Measurements from ENCODE around the gene AK3.

The AK3 gene

DNA sequence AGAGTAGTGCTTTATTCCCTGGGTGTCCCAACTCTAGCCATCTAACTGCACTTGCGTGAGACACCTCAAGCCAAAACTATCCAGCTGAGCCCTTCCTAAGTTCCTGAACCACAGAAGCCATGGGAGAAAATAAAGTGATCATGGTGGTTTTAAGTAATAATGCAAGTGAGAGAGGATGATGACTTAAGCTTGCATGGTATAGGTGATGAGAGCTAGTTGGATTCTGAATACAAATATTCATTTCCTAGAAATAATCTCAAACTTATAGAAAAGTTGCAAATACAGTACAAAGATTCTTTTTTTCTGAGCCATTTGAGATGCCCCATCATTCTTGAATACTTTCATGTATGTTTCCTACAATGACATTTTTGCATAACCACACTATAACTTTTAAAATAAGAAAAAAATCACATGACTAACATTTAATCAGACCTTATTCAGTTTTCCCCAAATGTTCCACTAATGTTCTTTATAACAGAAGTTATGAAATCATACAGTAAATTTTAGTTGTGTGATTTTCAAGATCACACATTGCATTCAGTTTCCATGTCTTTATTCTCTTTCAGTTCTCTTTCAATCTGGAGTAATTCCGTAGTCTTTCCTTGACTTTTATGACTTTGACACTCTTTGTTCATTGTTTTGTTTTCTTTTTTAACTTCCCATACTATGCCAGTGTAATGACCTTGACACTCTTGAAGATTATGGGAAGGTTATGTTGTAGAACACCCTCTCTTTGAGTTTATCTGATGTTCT, 5.5 kb upstream of the AK3 start:
- DNase-seq = no peak

DNA sequence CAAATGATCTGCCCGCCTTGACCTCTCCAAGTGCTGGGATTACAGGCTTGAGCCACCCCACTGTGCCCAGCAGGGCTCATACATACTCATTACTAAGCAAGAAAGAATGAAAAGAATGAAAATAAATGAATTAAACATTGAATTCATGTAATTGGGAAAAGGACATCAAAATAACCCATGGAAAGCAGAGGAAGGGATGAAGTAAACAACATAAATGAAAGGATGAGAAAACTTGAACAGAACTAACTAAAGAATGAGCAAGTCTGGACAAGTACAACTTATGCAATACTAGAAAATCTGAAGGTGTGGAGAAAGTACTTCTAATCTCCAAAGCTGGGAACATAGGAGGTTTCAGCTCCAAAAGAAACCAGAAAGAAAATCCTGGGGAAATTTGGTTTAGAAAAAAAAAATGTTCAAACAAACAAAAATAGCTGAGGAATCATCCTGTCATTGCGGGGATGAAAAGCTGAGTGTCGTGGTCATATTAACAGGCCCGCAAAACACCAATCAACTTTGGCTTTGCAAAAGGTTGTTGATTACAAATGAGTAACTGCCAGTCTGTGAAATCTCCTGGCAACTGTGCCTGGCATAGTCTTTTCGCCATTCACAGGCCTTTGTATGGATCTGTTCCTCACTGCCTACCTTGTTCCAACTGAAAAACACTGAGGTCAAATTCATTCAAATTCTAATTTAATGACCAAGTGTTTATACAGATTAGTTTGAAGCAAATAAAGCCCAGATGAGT, 2.3 kb upstream of the AK3 start:
- no peak for DNase-seq

DNA sequence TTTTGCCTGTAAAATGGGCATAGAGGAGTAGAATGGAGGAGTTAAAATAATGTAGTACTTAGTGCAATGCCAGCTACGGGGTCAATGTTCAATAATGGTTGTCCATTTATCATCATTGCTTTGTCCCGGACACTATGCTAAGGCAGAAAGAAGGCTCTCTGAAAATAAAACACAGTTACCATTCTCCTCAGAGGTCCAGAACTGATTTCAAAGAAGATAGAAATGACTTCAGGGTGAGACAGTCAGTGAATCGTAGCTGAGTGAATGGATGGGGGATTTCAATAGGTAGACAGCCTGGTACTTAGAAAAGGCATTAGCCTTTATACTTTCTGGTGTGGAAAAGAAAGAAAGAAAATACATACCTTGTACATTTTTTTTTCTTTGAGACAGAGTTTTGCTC, 1.2 kb upstream of the AK3 start:
- no peak for DNase-seq

DNA sequence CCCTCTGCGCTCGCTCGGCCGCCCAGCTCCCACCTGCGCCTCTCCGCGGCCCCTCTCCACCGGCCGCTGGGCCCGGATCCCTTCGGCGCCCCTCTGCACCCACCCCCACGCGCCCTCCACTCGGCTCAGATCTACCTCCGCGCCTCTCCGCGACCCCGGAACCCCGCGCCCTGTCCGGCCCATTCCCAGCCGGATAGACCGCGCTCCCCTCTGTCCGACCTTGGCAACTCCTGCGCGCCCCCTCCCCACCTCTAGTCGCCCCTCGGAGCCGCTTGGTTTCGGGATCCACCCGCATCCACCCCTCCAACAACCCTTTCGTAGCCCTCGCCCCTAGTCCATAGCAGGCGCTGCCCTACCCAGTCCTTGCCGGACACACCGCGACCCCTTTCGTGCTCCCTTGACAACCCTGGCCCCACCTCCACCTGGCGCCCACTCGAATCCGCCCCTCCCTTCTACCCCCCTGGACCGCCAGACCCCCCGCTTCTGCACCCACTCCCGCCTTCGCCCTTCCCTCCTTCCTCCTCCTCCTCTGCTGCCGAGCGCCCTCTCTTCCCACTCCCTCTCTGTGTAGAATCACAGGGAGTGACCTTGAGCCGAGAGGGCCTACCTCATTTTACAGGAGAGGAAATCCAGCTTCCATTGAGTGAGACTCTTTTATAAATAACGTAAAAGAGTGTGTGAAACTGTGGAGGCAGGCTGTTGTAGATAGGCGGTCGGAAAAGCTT, 525 bp upstream of the AK3 start:
- DNase-seq = no peak

DNA sequence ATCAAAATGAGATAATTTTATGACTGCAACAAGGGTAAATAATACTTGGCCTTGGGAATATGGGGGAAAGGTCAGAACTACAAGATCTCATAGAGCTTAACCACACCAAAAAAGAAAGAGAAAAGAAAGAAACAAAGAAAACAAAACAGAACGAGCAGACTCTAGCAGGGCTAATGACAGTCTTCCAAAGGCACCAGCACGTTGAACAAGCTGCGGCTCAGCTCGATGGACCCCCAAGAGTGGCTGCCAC, 689 bp downstream of the AK3 start:
- no peak for DNase-seq

DNA sequence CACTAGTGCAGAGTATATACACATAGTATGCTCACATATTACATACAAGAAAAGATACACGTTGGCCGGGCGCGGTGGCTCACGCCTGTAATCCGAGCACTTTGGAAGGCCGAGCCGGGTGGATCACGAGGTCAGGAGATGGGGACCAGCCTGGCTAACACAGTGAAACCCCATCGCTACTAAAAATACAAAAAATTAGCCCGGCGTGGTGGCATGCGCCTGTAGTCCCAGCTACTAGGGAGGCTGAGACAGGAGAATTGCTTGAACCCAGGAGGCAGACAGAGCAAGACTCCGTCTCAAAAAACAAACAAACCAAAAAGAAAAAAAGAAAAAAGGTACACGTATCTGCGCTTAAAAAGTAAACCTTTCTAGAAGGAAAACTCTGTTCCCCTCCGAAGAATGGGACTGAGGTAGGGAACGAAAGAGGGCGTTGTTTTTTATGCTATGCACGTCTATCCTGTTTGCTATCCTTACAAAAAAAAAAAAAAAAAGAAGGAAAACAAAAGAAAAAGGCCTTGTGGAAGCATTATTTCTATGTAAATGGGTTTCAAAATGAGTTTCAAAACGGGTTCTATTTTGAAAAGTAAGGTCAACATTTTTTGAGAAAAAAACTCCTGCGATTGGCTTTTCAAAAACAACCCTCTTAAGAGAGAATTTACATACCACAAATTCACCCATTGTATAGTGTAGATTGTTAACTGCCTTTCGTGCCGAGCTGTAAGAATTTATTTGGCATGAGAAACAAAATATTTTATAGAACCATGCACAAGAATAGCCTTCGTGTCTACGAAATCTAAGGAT, 1.2 kb downstream of the AK3 start:
- DNase-seq = no peak

DNA sequence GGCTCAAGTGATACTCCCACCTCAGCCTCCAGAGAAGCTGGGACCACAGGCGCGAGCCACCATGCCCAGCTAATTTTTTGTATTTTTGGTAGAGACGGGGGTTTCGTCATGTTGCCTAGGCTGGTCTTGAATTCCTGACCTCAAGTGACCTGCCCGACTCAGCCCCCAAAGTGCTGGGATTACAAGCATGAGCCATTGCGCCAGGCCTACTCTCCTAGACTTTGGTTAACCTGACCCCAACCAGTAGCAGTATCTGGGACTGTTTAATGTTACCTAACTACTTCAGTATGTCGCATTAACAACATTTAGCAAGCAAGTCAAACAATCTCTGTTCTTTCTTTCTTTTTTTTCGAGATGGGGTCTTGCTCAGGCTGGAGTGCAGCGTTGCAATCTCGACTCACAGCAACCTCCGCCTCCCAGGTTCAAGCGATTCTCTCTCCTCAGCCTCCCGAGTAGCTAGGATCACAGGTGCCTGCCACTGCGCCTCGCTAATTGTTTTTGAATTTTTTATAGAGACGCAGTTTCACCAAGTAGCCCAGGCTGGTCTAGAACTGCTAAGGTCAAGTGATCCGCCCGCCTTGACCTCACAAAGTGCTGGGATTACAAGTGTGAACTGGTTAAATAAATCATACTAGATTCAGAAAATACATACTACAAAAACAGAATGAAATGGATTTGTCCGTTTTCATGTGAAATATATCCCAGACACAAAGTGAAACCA, 2.0 kb downstream of the AK3 start:
- no peak for DNase-seq

DNA sequence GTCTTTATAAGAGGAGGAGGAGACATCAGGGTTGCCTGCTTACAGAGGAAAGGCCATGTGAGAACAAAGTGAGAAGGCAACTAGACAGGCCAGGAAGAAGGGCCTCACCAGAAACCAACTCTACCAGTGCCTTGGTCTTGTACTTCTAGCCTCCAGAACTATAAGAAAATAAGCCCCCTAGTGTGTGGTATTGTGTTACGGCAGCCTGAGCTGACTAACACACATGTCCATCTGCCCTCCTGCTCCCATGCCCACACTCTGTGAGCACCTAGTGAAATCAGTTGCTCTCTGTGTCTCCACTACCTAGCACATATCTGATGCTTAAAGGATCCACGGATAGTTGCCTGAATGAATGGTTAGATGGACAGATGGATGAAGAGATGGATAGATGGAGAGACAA, 6.9 kb downstream of the AK3 start:
- no peak for DNase-seq

DNA sequence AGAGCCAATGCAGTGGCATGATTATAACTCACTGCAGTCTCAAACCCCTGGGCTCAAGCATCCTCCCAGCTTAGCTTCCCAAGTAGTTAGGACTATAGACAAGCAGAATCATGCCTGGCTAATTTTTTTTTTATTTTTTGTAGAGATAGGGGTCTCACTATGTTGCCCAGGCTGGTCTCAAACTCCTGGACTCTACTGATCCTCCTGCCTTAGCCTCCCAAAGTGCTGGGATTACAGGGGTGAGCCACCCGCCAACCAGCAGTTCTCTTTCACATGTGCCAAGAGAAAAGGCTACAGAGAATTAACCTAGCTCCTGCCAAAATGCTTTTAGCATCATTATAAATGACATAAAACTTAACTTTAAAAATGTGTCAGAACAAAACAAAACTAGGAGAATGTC, 8.1 kb downstream of the AK3 start:
- DNase-seq = no peak

DNA sequence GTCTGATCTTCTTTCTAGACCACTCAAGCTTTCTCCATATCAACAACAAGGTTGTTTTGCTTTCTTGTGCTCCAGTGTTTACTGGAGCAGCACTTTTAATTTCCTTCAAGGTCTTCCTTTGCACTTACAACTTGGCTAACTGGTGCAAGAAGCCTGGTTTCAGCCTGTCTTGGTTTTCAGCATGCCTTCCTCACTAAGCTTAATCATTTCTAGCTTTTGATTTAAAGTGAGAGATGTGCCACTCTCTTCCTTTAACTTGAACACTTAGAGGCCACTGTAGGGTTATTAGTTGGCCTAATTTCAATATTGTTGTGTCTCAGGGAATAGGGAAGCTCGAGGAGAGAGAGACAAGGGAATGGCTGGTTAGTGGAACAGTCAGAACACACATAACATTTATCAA, 13.4 kb downstream of the AK3 start:
- no peak for DNase-seq

DNA sequence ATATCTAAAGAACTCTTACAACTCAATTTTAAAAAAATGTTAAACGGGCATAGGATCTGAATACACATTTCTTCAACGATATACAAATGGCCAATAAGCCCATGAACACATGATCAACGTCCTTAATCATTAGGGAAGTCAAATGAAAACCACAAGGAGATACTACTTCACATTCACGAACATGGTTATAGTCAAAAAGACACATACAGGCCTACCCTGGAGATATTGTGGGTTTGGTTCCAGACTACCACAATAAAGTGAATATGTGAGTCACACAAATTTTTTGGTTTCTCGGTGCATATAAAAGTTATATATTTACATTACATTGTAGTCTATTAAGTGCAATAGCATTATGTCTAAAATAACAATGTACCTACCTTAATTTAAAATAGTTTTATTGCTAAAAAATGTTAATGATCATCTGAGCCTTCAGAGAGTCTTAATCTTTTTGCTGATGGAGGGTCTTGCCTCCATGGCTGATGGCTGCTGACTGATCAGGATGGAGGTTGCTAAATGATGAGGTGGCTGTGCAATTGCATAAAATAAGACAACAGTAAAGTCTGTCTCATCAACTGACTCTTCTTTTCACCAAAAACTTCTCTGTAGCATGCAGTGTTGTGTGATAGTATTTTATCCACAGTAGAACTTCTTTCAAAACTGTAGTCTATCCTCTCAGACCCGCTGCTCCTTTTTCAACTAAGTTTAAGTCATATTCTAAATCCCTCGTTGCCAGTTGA, 15.1 kb downstream of the AK3 start:
- DNase-seq = no peak

DNA sequence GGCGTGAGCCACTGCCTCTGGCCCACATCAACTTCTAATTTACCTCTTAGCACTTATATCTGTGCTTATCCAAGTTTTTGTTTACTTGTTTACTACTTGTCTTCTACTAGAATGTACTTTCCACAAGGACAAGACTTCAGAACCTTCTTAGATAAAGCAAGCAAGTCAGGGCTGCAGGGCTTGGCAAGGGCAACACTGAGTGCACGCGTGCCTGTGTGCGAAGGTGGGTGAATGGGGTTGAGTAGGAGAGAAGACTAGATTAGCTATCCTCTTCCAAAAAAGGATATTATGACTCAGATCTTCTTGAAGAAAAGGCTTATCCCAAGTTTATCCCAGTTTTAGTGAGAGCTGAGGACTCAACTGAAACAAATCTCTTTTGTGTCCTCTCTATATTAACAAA, 19.3 kb downstream of the AK3 start:
- DNase-seq = no peak

DNA sequence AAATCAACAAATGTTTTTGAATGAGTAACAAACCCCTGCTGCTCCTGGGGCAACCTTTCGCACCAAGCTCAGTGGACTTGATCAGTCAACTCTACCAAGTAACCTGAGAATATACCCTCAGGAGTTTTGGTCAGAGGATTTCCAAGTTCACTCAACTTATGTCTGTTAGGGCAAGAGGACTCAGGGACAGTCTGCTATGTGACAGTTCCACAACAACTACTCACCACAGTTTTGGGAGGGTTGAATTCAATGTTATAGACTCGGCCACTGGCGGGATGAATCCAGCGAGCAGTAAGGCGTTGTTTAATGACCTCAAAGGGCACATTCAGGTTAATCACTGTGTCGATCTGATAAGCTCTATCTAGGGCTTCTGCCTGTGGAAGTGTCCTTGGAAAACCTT, 22.1 kb downstream of the AK3 start:
- no peak for DNase-seq

DNA sequence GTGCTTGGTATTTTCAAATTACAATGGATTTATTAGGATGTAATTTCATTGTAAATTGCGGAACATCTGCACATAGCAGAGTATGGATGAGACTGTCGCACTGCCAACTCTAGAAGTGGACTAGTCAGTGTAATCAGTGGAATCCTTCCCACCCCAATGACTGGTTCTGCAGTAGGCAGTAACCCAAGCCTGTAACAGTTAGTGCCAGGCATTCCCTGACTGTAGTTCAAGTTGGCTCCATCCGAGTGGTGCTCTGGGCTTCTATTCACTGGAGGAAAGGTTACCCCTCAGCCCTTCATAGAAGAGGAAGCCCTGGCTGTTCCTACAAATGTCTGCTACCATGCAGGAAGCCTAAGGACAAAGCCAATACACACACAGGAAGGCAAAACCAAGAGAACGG, 23.2 kb downstream of the AK3 start:
- DNase-seq = no peak

DNA sequence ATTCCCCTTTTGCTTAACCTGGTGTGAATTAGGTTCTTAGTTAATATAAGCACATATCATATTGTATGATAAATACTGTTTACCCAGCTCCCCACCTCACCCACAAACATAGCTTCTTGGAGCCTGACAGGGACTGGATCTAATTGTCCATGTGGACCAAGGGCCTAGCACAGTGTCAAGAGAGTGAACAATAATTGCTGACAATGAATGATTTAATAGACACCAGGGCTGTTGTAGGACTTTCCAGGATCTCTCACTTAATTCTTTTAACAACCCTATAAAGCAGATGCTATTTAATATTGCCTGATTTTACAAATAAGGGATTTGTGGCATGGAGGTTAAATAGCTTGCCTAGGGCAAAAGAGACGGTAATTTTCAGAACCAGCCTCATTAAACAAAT, 24.8 kb downstream of the AK3 start:
- DNase-seq = no peak

DNA sequence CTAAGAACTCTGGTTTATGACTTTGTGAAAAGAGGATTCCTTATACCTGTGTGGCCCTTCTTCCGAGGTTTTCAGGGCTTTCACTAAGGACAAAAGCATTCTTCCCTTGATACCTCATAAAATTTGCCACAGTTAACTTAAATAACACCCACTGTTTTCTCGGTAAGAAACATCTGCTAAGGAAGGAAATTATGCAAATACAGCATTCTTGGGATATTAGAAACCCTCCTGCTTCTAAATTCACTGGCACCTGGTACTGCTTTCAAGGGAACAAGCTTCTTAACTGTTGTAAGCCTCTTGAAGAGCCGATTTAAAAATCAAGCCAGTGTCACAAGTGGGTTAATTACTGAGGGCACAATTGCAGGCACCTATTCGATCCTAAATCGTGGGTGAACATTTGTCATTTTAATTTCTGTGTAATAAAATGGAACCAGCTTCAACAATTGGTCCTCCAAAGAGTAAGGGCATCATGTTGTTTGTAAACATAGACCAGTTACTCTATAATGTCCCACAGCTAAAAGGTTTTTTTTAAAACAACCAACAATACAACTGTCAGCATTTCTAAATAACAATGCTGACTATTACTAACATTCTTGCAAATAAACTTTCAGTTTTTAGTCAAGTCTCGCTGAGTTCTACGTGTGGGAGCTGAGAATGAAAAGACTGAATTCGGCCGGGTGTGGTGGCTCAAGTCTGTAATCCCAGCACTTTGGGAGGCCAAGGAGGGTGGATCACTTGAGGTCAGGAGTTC, 26.6 kb downstream of the AK3 start:
- no peak for DNase-seq

DNA sequence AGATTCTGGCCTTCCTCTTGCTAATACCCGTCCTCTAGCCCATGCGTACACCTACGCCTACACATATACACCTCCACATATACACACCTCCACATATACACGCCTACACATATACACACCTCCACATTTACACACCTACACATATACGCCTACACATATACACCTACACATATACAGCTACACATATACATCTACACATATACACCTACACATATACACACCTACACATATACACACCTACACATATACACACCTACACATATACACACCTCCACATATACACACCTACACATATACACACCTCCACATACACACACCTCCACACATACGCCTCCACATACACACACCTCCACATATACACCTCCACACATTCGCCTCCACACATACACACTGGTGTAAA, 27.2 kb downstream of the AK3 start:
- no peak for DNase-seq

DNA sequence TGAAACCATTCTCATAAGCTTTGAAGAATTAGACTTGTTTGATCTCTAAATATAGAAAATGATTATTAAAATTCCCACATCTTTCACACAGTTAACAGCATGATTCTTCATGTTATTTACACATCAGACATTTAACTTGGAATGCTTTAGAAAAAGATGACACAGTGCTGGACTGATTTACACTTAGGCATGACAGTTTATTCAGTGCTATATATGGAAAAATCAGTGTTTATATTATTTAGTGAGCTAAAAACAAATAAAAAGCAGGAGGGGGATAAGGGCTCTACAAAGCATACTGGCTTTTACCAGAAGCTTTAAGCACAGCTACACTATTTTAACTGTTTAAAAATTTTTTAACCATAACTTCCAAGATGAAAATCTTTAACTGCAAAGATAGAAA, 31.6 kb downstream of the AK3 start:
- no peak for DNase-seq

DNA sequence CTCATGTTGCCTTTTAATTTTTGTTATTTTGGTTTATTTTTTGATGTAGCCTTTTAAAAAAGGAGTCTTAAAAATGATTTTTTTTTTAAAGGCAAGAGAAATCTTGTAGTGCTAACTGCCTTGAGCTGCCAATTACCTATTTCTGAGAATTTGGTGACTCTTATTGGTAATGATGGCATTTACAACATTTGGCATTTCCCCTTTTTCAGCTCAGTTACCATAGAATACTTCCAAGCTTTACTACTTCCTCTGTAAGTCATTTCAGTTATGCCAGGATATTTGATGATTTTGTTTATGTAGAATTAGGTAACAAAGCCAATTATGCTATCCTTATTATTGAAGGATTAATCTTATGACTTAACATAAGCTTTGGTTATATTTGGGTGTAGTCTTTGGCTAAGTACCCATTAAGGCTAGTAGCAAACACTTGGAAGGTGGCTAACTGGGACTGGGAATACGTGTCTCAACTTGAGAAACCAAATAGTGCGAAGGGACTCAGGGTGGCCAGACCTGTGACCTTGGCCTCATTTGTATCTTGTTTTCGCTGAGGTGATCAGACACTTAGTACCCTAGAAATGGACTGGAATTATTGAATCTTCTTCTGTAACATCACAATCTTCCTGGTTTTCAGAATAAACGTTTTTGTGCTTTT, 33.9 kb downstream of the AK3 start:
- DNase-seq = no peak

DNA sequence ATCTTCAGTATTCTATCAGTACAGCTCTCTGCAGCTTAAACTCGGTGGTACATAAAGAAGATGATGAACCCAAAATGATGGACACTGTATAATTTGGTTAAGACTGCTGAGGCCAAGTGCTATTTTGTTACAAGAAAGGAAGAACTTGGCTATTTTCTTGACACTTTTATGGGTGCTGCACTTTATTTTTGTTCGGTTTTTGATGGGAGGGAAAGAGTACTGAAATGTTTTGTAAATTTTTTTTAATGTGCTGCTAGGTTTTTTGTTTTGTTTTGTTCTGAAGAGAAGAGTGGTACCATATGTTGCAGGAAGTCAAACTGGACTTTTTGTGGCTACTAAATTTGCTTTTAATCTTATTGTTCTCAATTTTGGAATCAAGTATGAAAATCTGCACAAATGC, 35.0 kb downstream of the AK3 start:
- no peak for DNase-seq

DNA sequence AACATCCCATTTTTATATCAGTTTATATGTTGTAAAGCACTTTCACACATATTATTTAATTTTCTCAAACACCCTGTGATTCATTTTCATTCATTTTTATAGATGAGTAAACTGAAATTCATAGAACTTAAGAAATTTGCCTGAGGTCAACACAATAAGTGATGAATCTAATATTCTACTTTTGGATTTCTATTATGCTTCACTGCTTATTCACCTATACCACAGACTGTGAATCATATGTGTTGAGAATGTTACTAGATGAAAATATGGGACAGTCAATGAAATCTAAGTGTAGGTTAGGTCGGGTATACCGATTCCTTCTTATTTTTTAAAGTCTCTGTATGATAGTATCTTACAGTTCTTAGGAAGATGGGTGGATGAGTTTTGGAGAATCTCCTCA, 36.9 kb downstream of the AK3 start:
- no peak for DNase-seq

All from NCI-H748 treated with DMSO at 0.1 percent for 48 hours (cell line).